ENCODE measurements around the gene TCTA.

DNA sequence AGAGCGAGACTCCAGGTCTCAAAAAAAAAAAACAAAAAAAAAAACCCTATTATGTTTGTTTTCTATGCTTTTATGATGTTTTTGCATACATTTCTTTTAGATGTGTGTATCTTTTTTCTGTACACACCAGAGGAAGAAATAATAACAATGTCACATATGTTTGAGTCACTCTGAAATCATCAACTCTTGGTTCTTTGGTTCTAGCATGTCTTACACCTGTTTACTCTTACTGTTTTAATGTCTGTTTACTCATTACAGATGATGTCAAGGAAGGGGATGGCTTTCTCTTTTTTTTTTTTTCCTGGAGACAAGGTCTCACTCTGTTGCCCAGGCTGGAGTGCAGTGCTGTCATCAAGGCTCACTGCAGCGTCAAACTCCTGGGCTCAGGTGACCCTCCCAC is 24.5 kb upstream of the TCTA start:
- TF ChIP-seq, protein P1, sequence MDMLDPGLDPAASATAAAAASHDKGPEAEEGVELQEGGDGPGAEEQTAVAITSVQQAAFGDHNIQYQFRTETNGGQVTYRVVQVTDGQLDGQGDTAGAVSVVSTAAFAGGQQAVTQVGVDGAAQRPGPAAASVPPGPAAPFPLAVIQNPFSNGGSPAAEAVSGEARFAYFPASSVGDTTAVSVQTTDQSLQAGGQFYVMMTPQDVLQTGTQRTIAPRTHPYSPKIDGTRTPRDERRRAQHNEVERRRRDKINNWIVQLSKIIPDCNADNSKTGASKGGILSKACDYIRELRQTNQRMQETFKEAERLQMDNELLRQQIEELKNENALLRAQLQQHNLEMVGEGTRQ (IDR thresholded peaks at IDR 0.05; ENCODE audit: borderline replicate concordance, low read depth, low read length): no peak
- TF ChIP-seq NFIC (IDR thresholded peaks at IDR 0.05; ENCODE audit: borderline replicate concordance): no peak
- TF ChIP-seq FOXM1 (IDR thresholded peaks at IDR 0.05; ENCODE audit: low read depth): no peak
- TF ChIP-seq EP300 (IDR thresholded peaks at IDR 0.05; ENCODE audit: borderline replicate concordance in 1 of 2, low read depth in 1 of 2, low read length in 1 of 2): no peak
- TF ChIP-seq, protein P2, sequence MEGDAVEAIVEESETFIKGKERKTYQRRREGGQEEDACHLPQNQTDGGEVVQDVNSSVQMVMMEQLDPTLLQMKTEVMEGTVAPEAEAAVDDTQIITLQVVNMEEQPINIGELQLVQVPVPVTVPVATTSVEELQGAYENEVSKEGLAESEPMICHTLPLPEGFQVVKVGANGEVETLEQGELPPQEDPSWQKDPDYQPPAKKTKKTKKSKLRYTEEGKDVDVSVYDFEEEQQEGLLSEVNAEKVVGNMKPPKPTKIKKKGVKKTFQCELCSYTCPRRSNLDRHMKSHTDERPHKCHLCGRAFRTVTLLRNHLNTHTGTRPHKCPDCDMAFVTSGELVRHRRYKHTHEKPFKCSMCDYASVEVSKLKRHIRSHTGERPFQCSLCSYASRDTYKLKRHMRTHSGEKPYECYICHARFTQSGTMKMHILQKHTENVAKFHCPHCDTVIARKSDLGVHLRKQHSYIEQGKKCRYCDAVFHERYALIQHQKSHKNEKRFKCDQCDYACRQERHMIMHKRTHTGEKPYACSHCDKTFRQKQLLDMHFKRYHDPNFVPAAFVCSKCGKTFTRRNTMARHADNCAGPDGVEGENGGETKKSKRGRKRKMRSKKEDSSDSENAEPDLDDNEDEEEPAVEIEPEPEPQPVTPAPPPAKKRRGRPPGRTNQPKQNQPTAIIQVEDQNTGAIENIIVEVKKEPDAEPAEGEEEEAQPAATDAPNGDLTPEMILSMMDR (IDR thresholded peaks at IDR 0.05): no peak
- TF ChIP-seq, protein P3, sequence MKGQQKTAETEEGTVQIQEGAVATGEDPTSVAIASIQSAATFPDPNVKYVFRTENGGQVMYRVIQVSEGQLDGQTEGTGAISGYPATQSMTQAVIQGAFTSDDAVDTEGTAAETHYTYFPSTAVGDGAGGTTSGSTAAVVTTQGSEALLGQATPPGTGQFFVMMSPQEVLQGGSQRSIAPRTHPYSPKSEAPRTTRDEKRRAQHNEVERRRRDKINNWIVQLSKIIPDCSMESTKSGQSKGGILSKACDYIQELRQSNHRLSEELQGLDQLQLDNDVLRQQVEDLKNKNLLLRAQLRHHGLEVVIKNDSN (IDR thresholded peaks at IDR 0.05; ENCODE audit: borderline replicate concordance, low read depth): no peak
- TF ChIP-seq TEAD4 (IDR thresholded peaks at IDR 0.05; ENCODE audit: borderline replicate concordance, insufficient read depth): no peak
- TF ChIP-seq EZH2phosphoT487 (IDR thresholded peaks at IDR 0.05; ENCODE audit: borderline replicate concordance, low read depth): no peak

All from SK-N-SH (cell line).